ENCODE measurements around the gene ZNF608.

Gene ZNF608

GRCh38 chr5:124697933-124698591 is 48.4 kb downstream of the ZNF608 start:
- Histone ChIP-seq H3K36me3 (no peaks in the 10 kb centered on the region), H3K27ac (peak overlapping the region; percentile 61 to 63), H3K4me3 (no peak overlapping the region), H3K4me1 (peaks cover 0 to 26% (median 13%) of the 10 kb centered on the region in 4 donors), H3K27me3 (no peaks in the 10 kb centered on the region), H3K9me3 (no peaks in the 10 kb centered on the region)
- DNase-seq = no peak
- no peak for TF ChIP-seq CTCF (IDR thresholded peaks at IDR 0.05)
- intact Hi-C loops (cut with DNase I; ENCODE audit: low total_unique reads) = no loop called here

GRCh38 chr5:124697501-124697900 is 48.9 kb downstream of the ZNF608 start:
- intact Hi-C loops (cut with DNase I; ENCODE audit: low total_unique reads) = no loop called here
- TF ChIP-seq CTCF (IDR thresholded peaks at IDR 0.05) = no peak
- Histone ChIP-seq H3K9me3 (no peaks in the 10 kb centered on the region), H3K4me3 (no peak overlapping the region), H3K27me3 (no peaks in the 10 kb centered on the region), H3K36me3 (no peaks in the 10 kb centered on the region), H3K27ac (peak overlapping the region; percentile 61 to 63), H3K4me1 (peaks cover 0 to 31% (median 18%) of the 10 kb centered on the region in 4 donors)
- DNase-seq = no peak

GRCh38 chr5:124696898-124697297 is 49.5 kb downstream of the ZNF608 start:
- no peak for DNase-seq
- Histone ChIP-seq H3K27ac (peak overlapping the region in 1 of 2 donors; percentile 63), H3K36me3 (no peaks in the 10 kb centered on the region), H3K9me3 (no peaks in the 10 kb centered on the region), H3K4me3 (no peak overlapping the region), H3K4me1 (peaks cover 0 to 37% (median 23%) of the 10 kb centered on the region in 4 donors), H3K27me3 (no peaks in the 10 kb centered on the region)
- intact Hi-C loops (cut with DNase I; ENCODE audit: low total_unique reads) = no loop called here
- TF ChIP-seq CTCF (IDR thresholded peaks at IDR 0.05) = no peak
